Measurements from ENCODE around the gene MUTYH.

MUTYH gene

GRCh38 chr1:45359882-45360513, 19.8 kb upstream of the MUTYH start:
- no peak for TF ChIP-seq GATA2 (IDR thresholded peaks at IDR 0.05; ENCODE audit: low read depth, low read length)
- no peak for TF ChIP-seq GATA3 (IDR thresholded peaks at IDR 0.05; ENCODE audit: low read depth, low read length)

DNA sequence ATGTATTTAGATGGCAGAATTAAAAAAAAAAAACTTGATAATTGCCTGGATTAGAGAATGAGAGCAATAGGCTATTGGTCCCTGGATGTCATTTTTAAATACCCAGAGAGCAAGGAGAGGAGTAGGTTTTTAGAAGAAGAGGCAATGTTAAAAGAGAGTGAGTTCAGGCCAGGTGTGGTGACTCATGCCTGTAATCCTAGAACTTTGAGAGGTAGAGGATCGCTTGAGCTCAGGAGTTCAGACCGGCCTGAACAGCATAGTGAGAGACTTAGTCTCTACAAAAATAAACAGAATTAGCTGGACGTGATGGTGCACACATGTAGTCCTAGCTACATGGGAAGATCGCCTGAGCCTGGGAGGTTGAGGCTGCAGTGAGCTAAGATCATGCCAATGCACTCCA, 15.9 kb upstream of the MUTYH start:
- no peak for TF ChIP-seq GATA2 (IDR thresholded peaks at IDR 0.05; ENCODE audit: low read depth, low read length)

DNA sequence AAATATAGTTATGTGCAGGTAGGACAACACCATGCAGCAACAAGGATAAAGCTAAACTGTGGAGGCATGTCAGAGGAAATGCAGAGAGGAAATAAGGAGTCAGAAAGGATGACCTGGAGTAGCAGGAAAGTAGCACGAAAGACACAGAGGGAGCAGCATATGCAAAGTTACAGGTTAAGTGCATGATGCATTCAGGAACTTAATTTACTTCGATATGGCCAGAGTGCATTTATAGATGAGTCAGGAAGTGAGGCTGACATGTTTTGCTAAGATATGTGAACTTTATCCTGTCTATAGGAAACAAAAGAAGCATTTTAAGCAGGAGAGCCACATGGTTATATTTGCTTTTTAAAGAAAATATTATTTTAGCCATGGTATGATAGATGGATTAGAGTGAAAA, 15.4 kb upstream of the MUTYH start:
- no peak for TF ChIP-seq GATA3 (IDR thresholded peaks at IDR 0.05; ENCODE audit: low read depth, low read length)

DNA sequence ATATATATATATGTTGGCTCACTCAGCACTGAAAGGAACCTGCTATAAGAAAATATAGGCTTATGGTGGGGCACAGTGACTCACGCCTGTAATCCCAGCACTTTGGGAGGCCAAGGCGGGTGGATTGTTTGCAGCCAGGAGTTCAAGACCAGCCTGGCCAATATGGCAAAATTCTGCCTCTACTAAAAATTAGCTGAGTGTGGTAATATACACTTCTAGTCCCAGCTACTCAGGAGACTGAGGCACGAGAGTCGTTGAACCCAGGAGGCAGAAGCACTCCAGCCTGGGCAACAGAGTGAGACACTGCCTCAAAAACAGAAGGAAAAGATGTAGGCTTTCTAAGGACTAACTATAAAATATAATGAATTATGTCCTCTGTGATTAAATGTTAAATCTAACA, 14.6 kb upstream of the MUTYH start:
- TF ChIP-seq GATA2 (IDR thresholded peaks at IDR 0.05; ENCODE audit: low read depth, low read length) (no peak), GATA3 (IDR thresholded peaks at IDR 0.05; ENCODE audit: low read depth, low read length) (no peak)

GRCh38 chr1:45353685-45354084, 13.4 kb upstream of the MUTYH start:
- TF ChIP-seq GATA3 (IDR thresholded peaks at IDR 0.05; ENCODE audit: low read depth, low read length) (no peak), GATA2 (IDR thresholded peaks at IDR 0.05; ENCODE audit: low read depth, low read length) (no peak)

DNA sequence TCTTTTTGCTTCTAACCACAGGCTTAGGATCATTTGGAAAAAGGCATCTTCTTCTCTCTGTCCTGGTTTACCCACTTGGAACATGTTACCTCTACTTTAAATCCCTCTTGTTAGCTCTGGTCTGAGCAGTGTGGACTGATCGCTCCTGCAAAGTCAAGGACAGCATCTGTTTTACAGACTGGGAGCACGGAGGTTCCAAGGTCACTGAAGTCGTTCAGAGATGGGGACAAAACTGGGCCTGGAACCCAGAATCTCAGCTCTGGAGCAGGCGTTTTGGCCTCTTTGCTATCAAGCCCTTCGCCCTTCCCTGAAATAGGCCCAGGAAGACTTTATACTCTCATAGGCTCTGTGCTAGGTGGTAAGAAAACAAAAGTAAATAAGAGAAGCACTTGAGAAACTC, 11.3 kb upstream of the MUTYH start:
- TF ChIP-seq GATA2 (IDR thresholded peaks at IDR 0.05; ENCODE audit: low read depth, low read length) (no peak), GATA3 (IDR thresholded peaks at IDR 0.05; ENCODE audit: low read depth, low read length) (no peak)

GRCh38 chr1:45348966-45349677, 8.9 kb upstream of the MUTYH start:
- TF ChIP-seq GATA2 (IDR thresholded peaks at IDR 0.05; ENCODE audit: low read depth, low read length): no peak
- TF ChIP-seq GATA3 (IDR thresholded peaks at IDR 0.05; ENCODE audit: low read depth, low read length): no peak

DNA sequence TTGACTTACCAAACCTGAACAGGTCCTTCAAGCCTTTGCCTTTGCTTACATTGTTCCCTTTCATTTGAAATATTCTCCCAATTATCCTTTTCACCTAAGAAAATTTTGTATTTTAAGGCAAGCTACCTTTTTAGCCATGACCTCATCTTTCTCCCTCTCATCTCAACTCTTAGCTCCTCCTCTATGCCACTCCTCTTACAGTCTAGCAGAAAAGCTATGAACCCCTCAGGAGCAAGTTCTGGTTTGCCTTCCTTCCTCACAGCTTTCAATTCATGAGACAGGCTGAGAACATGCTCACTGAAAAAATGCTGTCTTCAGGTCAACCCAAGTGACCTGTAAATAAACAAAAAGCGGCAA, 8.3 kb upstream of the MUTYH start:
- TF ChIP-seq GATA3 (IDR thresholded peaks at IDR 0.05; ENCODE audit: low read depth, low read length) (no peak), GATA2 (IDR thresholded peaks at IDR 0.05; ENCODE audit: low read depth, low read length) (no peak)

DNA sequence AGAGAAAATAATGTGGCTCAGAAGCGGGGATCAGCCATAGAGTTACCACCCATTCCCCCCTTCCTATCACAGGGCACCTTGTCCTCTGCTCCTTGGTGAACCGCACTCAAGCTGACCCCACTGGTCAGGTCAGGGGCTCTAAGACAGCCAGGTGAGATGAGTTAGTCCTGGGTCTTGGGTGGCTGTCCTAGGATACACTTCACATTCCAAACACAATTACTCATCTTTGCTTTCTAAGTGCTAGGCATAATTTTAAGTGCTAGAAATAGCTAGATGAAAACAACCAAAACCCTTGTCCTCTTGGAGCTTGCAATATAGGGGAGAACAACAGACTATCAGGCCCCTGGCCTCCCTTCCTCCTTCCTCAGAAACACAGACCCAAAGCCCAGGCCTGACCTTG, 7.8 kb upstream of the MUTYH start:
- TF ChIP-seq GATA3 (IDR thresholded peaks at IDR 0.05; ENCODE audit: low read depth, low read length) (no peak), GATA2 (IDR thresholded peaks at IDR 0.05; ENCODE audit: low read depth, low read length) (no peak)

- TF ChIP-seq GATA2 (IDR thresholded peaks at IDR 0.05; ENCODE audit: low read depth, low read length) (no peak), GATA3 (IDR thresholded peaks at IDR 0.05; ENCODE audit: low read depth, low read length) (no peak)
Measured at GRCh38 chr1:45346473-45346872, 6.2 kb upstream of the MUTYH start.

DNA sequence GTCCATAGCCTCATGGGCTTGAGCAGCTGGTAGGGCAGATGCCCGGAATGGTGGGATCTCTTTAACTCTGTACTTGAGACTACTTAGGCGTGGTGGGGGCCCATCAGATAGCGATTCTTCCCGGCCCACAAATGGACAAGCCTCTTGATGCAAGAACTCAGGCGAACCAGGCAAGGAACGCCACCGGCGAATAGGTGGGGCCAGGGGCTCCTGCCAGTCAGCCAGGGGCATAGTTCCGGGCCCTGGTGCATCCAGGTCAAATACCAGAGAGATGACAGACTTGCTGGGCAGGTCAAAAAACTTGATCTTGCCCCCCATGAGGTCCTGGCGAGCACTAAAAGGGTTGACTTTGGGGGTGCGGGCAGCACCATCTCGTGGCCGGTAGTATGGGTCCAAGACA, 4.8 kb upstream of the MUTYH start:
- TF ChIP-seq GATA3 (IDR thresholded peaks at IDR 0.05; ENCODE audit: low read depth, low read length): no peak
- TF ChIP-seq GATA2 (IDR thresholded peaks at IDR 0.05; ENCODE audit: low read depth, low read length): no peak

DNA sequence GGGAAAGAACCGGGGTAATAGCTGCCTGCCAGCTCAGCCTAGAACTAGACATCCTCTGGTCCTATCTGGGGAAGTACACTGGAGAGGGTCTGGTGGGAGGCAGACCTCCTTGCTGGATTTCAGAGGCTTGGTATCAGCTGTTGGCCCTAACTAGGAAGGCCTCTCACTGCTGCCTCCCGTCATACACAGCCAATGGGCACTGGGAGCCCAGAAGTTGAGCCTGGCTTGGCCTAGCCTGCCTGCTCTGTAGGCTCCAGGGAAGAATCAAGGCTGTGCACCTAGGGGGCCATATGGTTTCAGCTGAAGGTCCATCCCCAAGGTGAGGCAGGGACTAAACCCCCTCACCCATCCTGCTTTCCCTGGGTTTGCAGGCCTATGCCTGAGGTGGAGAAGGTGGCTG, 4.3 kb upstream of the MUTYH start:
- TF ChIP-seq GATA3 (IDR thresholded peaks at IDR 0.05; ENCODE audit: low read depth, low read length): no peak
- no peak for TF ChIP-seq GATA2 (IDR thresholded peaks at IDR 0.05; ENCODE audit: low read depth, low read length)

DNA sequence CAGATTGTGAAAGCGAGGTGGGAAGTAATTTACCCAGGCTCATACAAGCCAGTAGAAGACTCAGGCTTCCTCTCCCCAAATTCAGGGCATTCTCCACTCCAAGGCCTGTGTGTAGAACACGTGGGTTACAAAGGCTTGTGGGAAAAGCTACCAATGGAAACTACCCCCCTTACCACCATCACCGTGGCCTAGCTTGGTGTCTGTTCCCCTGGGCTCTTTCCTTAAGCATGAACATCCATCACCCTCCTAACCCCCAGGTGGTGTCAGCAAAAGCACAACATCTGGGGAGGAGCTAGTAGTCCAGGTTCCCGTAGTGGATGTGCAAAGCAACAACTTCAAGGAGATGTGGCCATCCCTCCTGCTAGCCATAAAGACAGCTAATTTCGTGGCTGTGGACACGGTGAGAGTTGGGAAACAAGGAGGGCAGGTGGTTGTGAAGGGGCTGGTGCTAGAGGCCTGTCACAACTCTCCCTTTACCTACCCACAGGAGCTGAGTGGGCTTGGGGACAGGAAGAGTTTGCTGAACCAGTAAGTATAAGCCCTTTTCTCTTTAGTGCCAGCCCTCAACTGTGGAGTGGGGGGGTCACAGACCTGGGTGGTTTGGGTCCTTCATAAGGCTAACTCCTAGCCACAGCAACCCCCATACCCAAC, 701 bp upstream of the MUTYH start:
- TF ChIP-seq GATA2 (IDR thresholded peaks at IDR 0.05; ENCODE audit: low read depth, low read length): no peak
- TF ChIP-seq GATA3 (IDR thresholded peaks at IDR 0.05; ENCODE audit: low read depth, low read length): no peak

- TF ChIP-seq GATA3 (IDR thresholded peaks at IDR 0.05; ENCODE audit: low read depth, low read length) (no peak), GATA2 (IDR thresholded peaks at IDR 0.05; ENCODE audit: low read depth, low read length) (no peak)
Measured at GRCh38 chr1:45337630-45338325, 2.5 kb downstream of the MUTYH start.

DNA sequence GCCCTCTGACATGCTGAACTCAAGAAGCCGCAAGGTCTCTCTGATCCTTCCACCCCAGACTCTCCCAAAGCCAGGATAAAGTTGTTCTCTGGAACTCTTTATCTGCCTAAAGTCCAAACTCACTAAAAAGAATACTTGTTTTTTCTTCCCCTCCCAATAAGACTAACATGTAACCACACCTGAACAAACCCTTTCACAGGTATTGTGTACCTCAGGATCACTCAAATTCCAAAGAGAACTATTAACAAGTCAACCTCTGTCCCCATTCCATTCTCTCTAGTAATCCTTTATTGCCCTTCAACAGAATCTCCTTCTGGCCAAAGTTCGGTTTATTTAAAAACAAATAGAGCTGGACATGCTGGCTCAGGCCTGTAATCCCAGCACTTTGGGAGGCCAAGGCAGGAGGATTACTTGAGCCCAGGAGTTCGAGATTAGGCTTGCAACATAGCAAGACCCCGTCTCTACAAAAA, 4.3 kb downstream of the MUTYH start:
- TF ChIP-seq GATA3 (IDR thresholded peaks at IDR 0.05; ENCODE audit: low read depth, low read length) (no peak), GATA2 (IDR thresholded peaks at IDR 0.05; ENCODE audit: low read depth, low read length) (no peak)

Measured in SH-SY5Y (cell line).